GM21390 (cell line): Measurements from ENCODE around the gene GCFC2.
"Not testable (repeated sequence)": the region's sequence is repeated elsewhere in the genome, so short reads cannot be mapped to it uniquely, and the experiment has no call there.

Experiments
- ATAC-seq: cut with Tn5 transposase; IDR thresholded peaks from one replicate; pipeline ENCODE4 v1.9.1; 2021; ENCODE audit not compliant: unreplicated experiment

GCFC2 gene

GRCh38 chr2:75710577-75711253 is at the start of gene GCFC2:
TSS of gene GCFC2 (minus strand) at chr2:75710915. CDS start at chr2:75710855, 60 bp downstream.
- peak; percentile 89 for ATAC-seq

- ATAC-seq = no peak
These were observed 42.1 kb upstream of the GCFC2 start for GRCh38 chr2:75752828-75753227.

- no peak for ATAC-seq
These were observed 41.2 kb upstream of the GCFC2 start for GRCh38 chr2:75751824-75752468.

- ATAC-seq = peak; percentile 77
These were observed 40.6 kb upstream of the GCFC2 start for GRCh38 chr2:75751360-75751759.

- no peak for ATAC-seq
These were observed 27.2 kb upstream of the GCFC2 start for GRCh38 chr2:75737961-75738360.

GRCh38 chr2:75736276-75736675 is 25.6 kb upstream of the GCFC2 start:
- ATAC-seq = no peak

- ATAC-seq = no peak
These were observed 19.1 kb upstream of the GCFC2 start for GRCh38 chr2:75729861-75730260.

- ATAC-seq = no peak
These were observed 18.1 kb upstream of the GCFC2 start for GRCh38 chr2:75728614-75729419.

GRCh38 chr2:75722687-75723086 is 12.0 kb upstream of the GCFC2 start:
- no peak for ATAC-seq

- ATAC-seq = no peak
These were observed 9.8 kb upstream of the GCFC2 start for GRCh38 chr2:75720525-75720924.

GRCh38 chr2:75719616-75720015 is 8.9 kb upstream of the GCFC2 start:
- no peak for ATAC-seq

GRCh38 chr2:75716406-75716805 is 5.7 kb upstream of the GCFC2 start:
- ATAC-seq = no peak

GRCh38 chr2:75711590-75711989 is 875 bp upstream of the GCFC2 start:
- not testable (repeated sequence) for ATAC-seq

GRCh38 chr2:75710220-75710576 is 517 bp downstream of the GCFC2 start:
- peak; percentile 39 for ATAC-seq

GRCh38 chr2:75709297-75709696 is 1.4 kb downstream of the GCFC2 start:
- ATAC-seq = no peak

GRCh38 chr2:75707901-75708300 is 2.8 kb downstream of the GCFC2 start:
- no peak for ATAC-seq

- ATAC-seq = no peak
These were observed 4.8 kb downstream of the GCFC2 start for GRCh38 chr2:75705921-75706320.

- no peak for ATAC-seq
These were observed 7.0 kb downstream of the GCFC2 start for GRCh38 chr2:75703589-75704287.

- ATAC-seq = no peak
These were observed 8.1 kb downstream of the GCFC2 start for GRCh38 chr2:75702593-75702992.

- ATAC-seq = no peak
These were observed 11.8 kb downstream of the GCFC2 start for GRCh38 chr2:75698918-75699317.

GRCh38 chr2:75688196-75688595 is 22.5 kb downstream of the GCFC2 start:
- no peak for ATAC-seq
